ENCODE measurements around the gene ABHD12. TPM values are rescaled to one million over a fixed set of nuclear protein-coding genes. Genes with fewer than 3 reads are reported as not detected.
"Not testable (repeated sequence)": the region's sequence is repeated elsewhere in the genome, so short reads cannot be mapped to it uniquely, and the experiment has no call there.

The ABHD12 gene
- total RNA-seq, 1 donor, result 38.4 TPM

- no peak overlapping the region for H3K4me3 ChIP-seq (ENCODE audit: low read depth, low read length)
- TF ChIP-seq CTCF (IDR thresholded peaks at IDR 0.05; ENCODE audit: insufficient read depth, low read depth, low read length), result no peak
- no peak for DNase-seq (ENCODE audit: low read depth)
Measured at GRCh38 chr20:25314497-25315417, 75.9 kb downstream of the ABHD12 start.

- DNase-seq (ENCODE audit: low read depth), result peak; percentile 42
- no peak overlapping the region for H3K4me3 ChIP-seq (ENCODE audit: low read depth, low read length)
- no peak for TF ChIP-seq CTCF (IDR thresholded peaks at IDR 0.05; ENCODE audit: insufficient read depth, low read depth, low read length)
Measured at GRCh38 chr20:25313593-25313992, 77.0 kb downstream of the ABHD12 start.

GRCh38 chr20:25312716-25313115 lies 77.9 kb downstream of the ABHD12 start:
- H3K4me3 ChIP-seq (ENCODE audit: low read depth, low read length); DNase-seq (ENCODE audit: low read depth): not testable (repeated sequence)

DNA sequence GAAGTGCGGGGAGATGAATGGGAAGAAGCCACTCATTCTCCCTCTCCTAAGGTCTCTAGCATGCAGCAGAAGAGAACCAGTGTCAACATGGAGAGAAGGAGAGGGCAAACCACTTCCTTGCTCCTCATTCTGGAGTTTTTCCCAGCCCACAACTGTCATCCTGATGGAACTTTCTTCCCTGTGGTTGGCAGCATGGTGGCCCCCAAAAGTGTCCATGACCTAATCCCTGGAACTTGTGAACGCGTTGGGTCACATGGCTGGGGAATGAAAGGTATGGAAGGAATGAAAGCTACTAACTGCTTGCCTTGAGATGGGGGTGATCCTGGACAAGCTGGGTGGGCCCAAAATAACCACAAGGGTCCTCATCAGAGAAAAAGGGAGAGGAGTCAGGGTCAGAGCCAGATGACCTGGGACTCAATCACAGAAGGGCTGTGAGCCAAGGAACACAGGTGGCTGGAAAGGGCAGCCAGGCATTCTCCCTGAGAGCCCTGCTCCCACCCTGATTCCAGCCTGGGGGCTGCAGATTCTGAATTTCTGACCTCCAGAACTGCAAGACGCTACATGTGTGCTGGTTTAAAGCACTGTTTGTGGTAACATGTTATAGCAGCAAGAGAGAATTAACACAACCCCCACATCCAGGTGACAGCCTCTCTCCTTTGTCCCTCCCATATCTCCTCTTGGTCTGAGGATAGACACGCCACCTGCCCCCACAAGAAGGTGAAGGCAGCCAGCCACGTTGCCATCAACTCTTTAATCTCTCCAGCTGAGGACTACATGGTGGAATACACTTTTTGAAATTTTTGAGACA lies 79.5 kb downstream of the ABHD12 start:
- H3K4me3 ChIP-seq (ENCODE audit: low read depth, low read length), result peak overlapping the region; percentile 42
- TF ChIP-seq CTCF (IDR thresholded peaks at IDR 0.05; ENCODE audit: insufficient read depth, low read depth, low read length), result no peak
- peak; percentile 75 for DNase-seq (ENCODE audit: low read depth)

GRCh38 chr20:25310268-25310920 lies 80.2 kb downstream of the ABHD12 start:
- H3K4me3 ChIP-seq (ENCODE audit: low read depth, low read length), result peak overlapping the region; percentile 42
- peak; percentile 84 for TF ChIP-seq CTCF (IDR thresholded peaks at IDR 0.05; ENCODE audit: insufficient read depth, low read depth, low read length)
- DNase-seq (ENCODE audit: low read depth), result peak; percentile 97

- TF ChIP-seq CTCF (IDR thresholded peaks at IDR 0.05; ENCODE audit: insufficient read depth, low read depth, low read length), result no peak
- peak overlapping the region; percentile 21 for H3K4me3 ChIP-seq (ENCODE audit: low read depth, low read length)
- peak; percentile 86 for DNase-seq (ENCODE audit: low read depth)
Measured at GRCh38 chr20:25309395-25310267, 81.0 kb downstream of the ABHD12 start.

Data from fibroblast of villous mesenchyme (primary cell).